GM23248 (cell line): Measurements from ENCODE around the gene ENO1.

Experiments used
- EZH2 ChIP-seq: fragments of 200-600 bp; sonication (generic); IDR thresholded peaks from 2 replicates; pipeline ENCODE4 v1.6.1; 2018; ENCODE audit warnings: antibody characterized with exemption, mild to moderate bottlenecking; ENCODE audit not compliant: insufficient read depth, poor library complexity, severe bottlenecking
- EZH2phosphoT487 ChIP-seq: fragments of 200-600 bp; sonication (generic); IDR thresholded peaks from 2 replicates; pipeline ENCODE4 v1.6.1; 2018; ENCODE audit warnings: antibody characterized with exemption, moderate library complexity, mild to moderate bottlenecking, low read depth; ENCODE audit not compliant: insufficient read depth

GRCh38 chr1:8858888-8859706, 19.4 kb downstream of the ENO1 start:
- no peak for TF ChIP-seq EZH2
- TF ChIP-seq EZH2phosphoT487: no peak
